T47D (cell line): ENCODE data around the gene LYL1.

Source experiments
- DNase-seq, 2 experiments: peaks; one replicate each; pipeline versions ENCODE4 v3.0.0 to v3.0.0-alpha.2; 2011 to 2012; ENCODE audit warnings: low read depth in 1 of 2, low spot score in 1 of 2
- JUND ChIP-seq: IDR thresholded peaks from 2 replicates; pipeline ENCODE4 v1.6.1; 2012; ENCODE audit warnings: low read depth
- in situ Hi-C: cut with HindIII; loops from 2 replicates; pipeline ENCODE4 v1.10.0; 2016; ENCODE audit warnings: low sequenced_read_pairs, low pct_unique_long_range_greater_than_20kb

The LYL1 gene

GRCh38 chr19:13122275-13122878 lies 19.7 kb upstream of the LYL1 start:
- DNase-seq: no peak
- in situ Hi-C loops: no loop called here
- no peak for TF ChIP-seq JUND

- DNase-seq: no peak
- in situ Hi-C loops: no loop called here
- TF ChIP-seq JUND: no peak
Measured at GRCh38 chr19:13121551-13122274, 19.1 kb upstream of the LYL1 start.

GRCh38 chr19:13120817-13121216 lies 18.2 kb upstream of the LYL1 start:
- TF ChIP-seq JUND: no peak
- in situ Hi-C loops: no loop called here
- no peak for DNase-seq

- DNase-seq: no peak
- in situ Hi-C loops: no loop called here
- no peak for TF ChIP-seq JUND
Measured at GRCh38 chr19:13120031-13120430, 17.4 kb upstream of the LYL1 start.

GRCh38 chr19:13119627-13120026 lies 17.0 kb upstream of the LYL1 start:
- in situ Hi-C loops: no loop called here

GRCh38 chr19:13118424-13119193 lies 16.0 kb upstream of the LYL1 start:
- TF ChIP-seq JUND: no peak
- in situ Hi-C loops: no loop called here
- DNase-seq: peak; percentile 56 to 79

More at GRCh38 chr19:13119627-13120026, 17.0 kb upstream of the LYL1 start:
- no peak for DNase-seq
- no peak for TF ChIP-seq JUND

GRCh38 chr19:13117772-13118423 lies 15.2 kb upstream of the LYL1 start, which contains the start of gene NACC1:
NACC1 (plus strand) TSS chr19:13118264; CDS start chr19:13135208, 16,944 bp downstream.
- in situ Hi-C loops: no loop called here
- no peak for TF ChIP-seq JUND

GRCh38 chr19:13117176-13117771 lies 14.6 kb upstream of the LYL1 start:
- TF ChIP-seq JUND: no peak

More at GRCh38 chr19:13117772-13118423, 15.2 kb upstream of the LYL1 start, which contains the start of gene NACC1:
- peak; percentile 85 to 90 for DNase-seq

GRCh38 chr19:13116282-13117175 lies 13.9 kb upstream of the LYL1 start, which contains the start of gene TRMT1:
TRMT1 (minus strand) TSS chr19:13116740; CDS start chr19:13116399, 341 bp downstream.
- in situ Hi-C loops: no loop called here
- TF ChIP-seq JUND: no peak
- DNase-seq: peak; percentile 88 to 89

More at GRCh38 chr19:13117176-13117771, 14.6 kb upstream of the LYL1 start:
- in situ Hi-C loops: no loop called here
- DNase-seq: no peak

- no peak for DNase-seq
- no peak for TF ChIP-seq JUND
- in situ Hi-C loops: no loop called here
Measured at GRCh38 chr19:13115936-13116281, 13.3 kb upstream of the LYL1 start.

GRCh38 chr19:13112555-13112954 lies 9.9 kb upstream of the LYL1 start:
- TF ChIP-seq JUND: no peak
- no peak for DNase-seq
- in situ Hi-C loops: no loop called here
